HepG2 (cell line): ENCODE data around the gene KLHL33. TPM values are rescaled to one million over a fixed set of nuclear protein-coding genes. Genes with fewer than 3 reads are reported as not detected.

Experiments
- ATAC-seq: fragments of 200-7000 bp; cut with Tn5 transposase; 3 replicates; pipeline ENCODE4 v1.9.1; 2020; ENCODE audit warnings: mild to moderate bottlenecking, moderate library complexity
- BruUV-seq: library from RNA; stranded (reverse); fragments of 400-500 nt; replicated peaks from 2 replicates; lab custom pipeline; 2021; lab: Mats Ljungman, UMichigan
- CTCF ChIA-PET: fragments of 300-600 bp; formaldehyde crosslinking; extraction: SDS; loops from one replicate; lab custom pipeline; 2021; ENCODE audit warnings: low total read pairs, inconsistent platforms, low intra/inter-chr PET ratio; lab: Yijun Ruan, JAX
- POLR2A ChIA-PET: fragments of 350-600 bp; sonication (Branson Sonifier 250); formaldehyde crosslinking; loops from one replicate; lab custom pipeline; 2020; ENCODE audit warnings: antibody characterized with exemption, inconsistent platforms; lab: Yijun Ruan, JAX
- DNase-seq: peaks from one replicate; pipeline ENCODE4 v3.0.0-alpha.2; 2015; ENCODE audit warnings: low spot score
- FAIRE-seq: peaks from 3 replicates; lab custom pipeline; 2011; peaks lifted over from hg19 to GRCh38; lab: Jason Lieb, UNC
- H2AFZ ChIP-seq: one replicate; pipeline ENCODE4 v1.6.1; 2011; ENCODE audit warnings: low read length, inconsistent platforms
- H3K27ac ChIP-seq: fragments of 300-600 bp; 3 replicates; pipeline ENCODE4 v1.8.0; 2011; ENCODE audit warnings: mixed run types, mild to moderate bottlenecking, mixed read lengths, low read length, inconsistent platforms; ENCODE audit not compliant: insufficient read depth; ENCODE audit errors: extremely low read length
- H3K27me3 ChIP-seq, 2 experiments: fragments of 200-600 bp in 1 of 2; 2 replicates in 1 of 2; 3 replicates in 1 of 2; pipeline versions ENCODE4 v1.6.0 to v1.8.0; 2011; ENCODE audit warnings: low read length in 2 of 2, mild to moderate bottlenecking in 2 of 2, moderate library complexity in 2 of 2, inconsistent platforms in 1 of 2; ENCODE audit not compliant: insufficient read depth in 2 of 2, control insufficient read depth in 1 of 2
- H3K36me3 ChIP-seq, 2 experiments: fragments of 200-600 bp in 1 of 2; replicated peaks in 1 of 2; 2 replicates in 1 of 2; 3 replicates in 1 of 2; pipeline versions ENCODE4 v1.5.1 to v1.8.0; 2011; ENCODE audit warnings: low read length in 2 of 2, inconsistent platforms in 1 of 2; ENCODE audit not compliant: insufficient read depth in 2 of 2, control insufficient read depth in 1 of 2
- H3K4me1 ChIP-seq: 2 replicates; pipeline ENCODE4 v1.5.1; 2012; ENCODE audit warnings: low read length, inconsistent platforms; ENCODE audit not compliant: insufficient read depth
- H3K4me2 ChIP-seq: 2 replicates; pipeline ENCODE4 v1.6.0; 2011; ENCODE audit warnings: low read depth, low read length, inconsistent platforms
- H3K4me3 ChIP-seq, 3 experiments: fragments of 200-600 bp in 1 of 3; sonication (generic), shearing (Covaris generic) in 1 of 3; replicated peaks in 1 of 3; 2 replicates each; pipeline ENCODE4 v1.5.1; 2011 to 2016; ENCODE audit warnings: low read length in 3 of 3, inconsistent platforms in 2 of 3, low read depth in 2 of 3, mild to moderate bottlenecking in 2 of 3, control low read depth in 1 of 3, mixed read lengths in 1 of 3; ENCODE audit not compliant: insufficient read depth in 1 of 3
- H3K79me2 ChIP-seq: one replicate; pipeline ENCODE4 v1.6.1; 2011; ENCODE audit warnings: low read length, inconsistent platforms; ENCODE audit not compliant: insufficient read depth
- H3K9ac ChIP-seq: 2 replicates; pipeline ENCODE4 v1.6.0; 2011; ENCODE audit warnings: mild to moderate bottlenecking, low read depth, low read length, inconsistent platforms; ENCODE audit not compliant: insufficient read depth
- H3K9me3 ChIP-seq: 2 replicates; pipeline ENCODE4 v1.5.1; 2012; ENCODE audit warnings: mild to moderate bottlenecking, low read length
- H4K20me1 ChIP-seq: 2 replicates; pipeline ENCODE4 v1.6.0; 2011; ENCODE audit warnings: inconsistent platforms, mild to moderate bottlenecking, low read length, moderate library complexity; ENCODE audit not compliant: insufficient read depth
- BORCS8-MEF2B ChIP-seq: sonication (generic); formaldehyde crosslinking; IDR thresholded peaks from 2 replicates; pipeline ENCODE4 v1.8.0; 2022; ENCODE audit warnings: mild to moderate bottlenecking, missing genetic modification reagents
- FOXP1 ChIP-seq, 2 experiments: fragments of 450-650 bp in 1 of 2; IDR thresholded peaks; 2 replicates each; pipeline ENCODE4 v1.6.1; 2017 to 2018; ENCODE audit warnings: antibody characterized with exemption in 1 of 2
- HNRNPUL1 ChIP-seq: fragments of 200-400 bp; formaldehyde crosslinking; IDR thresholded peaks from 2 replicates; pipeline ENCODE4 v1.6.1; 2017; ENCODE audit warnings: low read depth, mild to moderate bottlenecking, low read length, moderate library complexity
- MAZ ChIP-seq, 2 experiments: sonication (generic) in 1 of 2; formaldehyde crosslinking in 1 of 2; IDR thresholded peaks; 2 replicates each; pipeline versions ENCODE4 v1.5.0 to v1.6.1; 2012 to 2020; ENCODE audit warnings: low read depth in 2 of 2, mild to moderate bottlenecking in 2 of 2, borderline replicate concordance in 1 of 2, improper control_type of control experiment in 1 of 2, low read length in 1 of 2, missing genetic modification reagents in 1 of 2, moderate library complexity in 1 of 2
- NCOA1 ChIP-seq: sonication (generic); formaldehyde crosslinking; IDR thresholded peaks from 2 replicates; pipeline ENCODE4 v1.9.0; 2021; ENCODE audit warnings: missing genetic modification reagents
- PCBP1 ChIP-seq: fragments of 200-400 bp; formaldehyde crosslinking; IDR thresholded peaks from 2 replicates; pipeline ENCODE4 v1.6.1; 2017; ENCODE audit warnings: mild to moderate bottlenecking, low read depth, low read length, borderline replicate concordance
- POLR2AphosphoS2 ChIP-seq: IDR thresholded peaks from 2 replicates; pipeline ENCODE4 v1.6.1; 2011; ENCODE audit warnings: low read depth, low read length, improper control_type of control experiment
- RARG ChIP-seq: sonication (generic); formaldehyde crosslinking; IDR thresholded peaks from 2 replicates; pipeline ENCODE4 v1.4.0; 2020; ENCODE audit warnings: low read depth, mild to moderate bottlenecking, missing genetic modification reagents
- RCOR2 ChIP-seq: IDR thresholded peaks from 2 replicates; pipeline ENCODE4 v1.6.1; 2016; ENCODE audit warnings: missing biosample characterization, missing genetic modification reagents
- REL ChIP-seq: sonication (generic); formaldehyde crosslinking; conservative IDR thresholded peaks from 2 replicates; pipeline ENCODE4 v1.8.0; 2022; ENCODE audit warnings: mild to moderate bottlenecking, missing genetic modification reagents, moderate library complexity
- ZBTB20 ChIP-seq: sonication (generic); formaldehyde crosslinking; IDR thresholded peaks from 2 replicates; pipeline ENCODE4 v1.8.1; 2023; ENCODE audit warnings: missing genetic modification reagents, low read depth, mild to moderate bottlenecking, borderline replicate concordance
- ZBTB8A ChIP-seq: sonication (generic); formaldehyde crosslinking; IDR thresholded peaks from 2 replicates; pipeline ENCODE4 v1.4.0; 2020; ENCODE audit warnings: mild to moderate bottlenecking, low read depth, missing genetic modification reagents, borderline replicate concordance
- ZFP36 ChIP-seq: fragments of 150-350 bp; IDR thresholded peaks from 2 replicates; pipeline ENCODE4 v1.6.1; 2018; ENCODE audit warnings: borderline replicate concordance, low read length, low read depth; ENCODE audit not compliant: partially characterized antibody
- ZNF264 ChIP-seq: sonication (generic); formaldehyde crosslinking; IDR thresholded peaks from 2 replicates; pipeline ENCODE4 v1.4.0; 2020; ENCODE audit warnings: missing genetic modification reagents
- ZNF33B ChIP-seq: sonication (generic); formaldehyde crosslinking; IDR thresholded peaks from 2 replicates; pipeline ENCODE4 v1.5.1; 2020; ENCODE audit warnings: mild to moderate bottlenecking, missing genetic modification reagents
- ZNF720 ChIP-seq: sonication (generic); formaldehyde crosslinking; IDR thresholded peaks from 2 replicates; pipeline ENCODE4 v1.4.0; 2020; ENCODE audit warnings: missing genetic modification reagents
- WGBS: methylation state at CpG from one replicate; pipeline ENCODE4 v1.1.6; 2017; ENCODE audit warnings: low lambda C conversion rate; 5-methylcytosine and 5-hydroxymethylcytosine counted together
- in situ Hi-C: cut with HindIII; loops from 2 replicates; pipeline ENCODE4 v1.10.0; 2017; ENCODE audit warnings: low pct_unique_long_range_greater_than_20kb; ENCODE audit not compliant: extremely low pct_ligation_motif_present
- intact Hi-C: fragments of 100-400 bp; cut with micrococcal nuclease; formaldehyde crosslinking; loops from one replicate; pipeline ENCODE4 v1.10.0; 2022; ENCODE audit not compliant: unreplicated experiment
- polyA plus RNA-seq, 8 experiments: library from polyadenylated mRNA; depleted of rRNA in 3 of 8; stranded (reverse) in 7 of 8; unstranded in 1 of 8; fragments of >200 nt; fragmentation: Illumina TruSeq in 4 of 8; extraction: Trizol in 4 of 8; gene quantifications; 2 replicates each; pipeline versions ENCODE4 v1.2.1 to v1.2.3, GENCODE V29; 2011 to 2016; ENCODE audit warnings: low read depth in 4 of 8, missing spikeins in 1 of 8, mixed read lengths in 1 of 8; ENCODE audit not compliant: insufficient read depth in 1 of 8
- total RNA-seq, 5 experiments: library from RNA; depleted of rRNA; stranded (reverse); fragments of >200 nt; fragmentation: Illumina TruSeq; extraction: Trizol; gene quantifications; 2 replicates each; pipeline ENCODE4 v1.2.3, GENCODE V29; 2016; ENCODE audit warnings: low read depth in 1 of 5
- TF ChIP-seq, protein P1 (sequence below): sonication (generic); formaldehyde crosslinking; IDR thresholded peaks from 2 replicates; pipeline ENCODE4 v1.4.0; 2020; ENCODE audit warnings: missing genetic modification reagents
- TF ChIP-seq, protein P2 (sequence below): IDR thresholded peaks from 2 replicates; pipeline ENCODE4 v1.6.1; 2018; ENCODE audit warnings: missing genetic modification reagents, mild to moderate bottlenecking, missing compliant biosample characterization

Gene KLHL33
- total and polyA plus RNA-seq, 2 of the 13 experiments (the other 11 are each of a cell fraction or from before 2014, with no cell fraction given): not detected

DNA sequence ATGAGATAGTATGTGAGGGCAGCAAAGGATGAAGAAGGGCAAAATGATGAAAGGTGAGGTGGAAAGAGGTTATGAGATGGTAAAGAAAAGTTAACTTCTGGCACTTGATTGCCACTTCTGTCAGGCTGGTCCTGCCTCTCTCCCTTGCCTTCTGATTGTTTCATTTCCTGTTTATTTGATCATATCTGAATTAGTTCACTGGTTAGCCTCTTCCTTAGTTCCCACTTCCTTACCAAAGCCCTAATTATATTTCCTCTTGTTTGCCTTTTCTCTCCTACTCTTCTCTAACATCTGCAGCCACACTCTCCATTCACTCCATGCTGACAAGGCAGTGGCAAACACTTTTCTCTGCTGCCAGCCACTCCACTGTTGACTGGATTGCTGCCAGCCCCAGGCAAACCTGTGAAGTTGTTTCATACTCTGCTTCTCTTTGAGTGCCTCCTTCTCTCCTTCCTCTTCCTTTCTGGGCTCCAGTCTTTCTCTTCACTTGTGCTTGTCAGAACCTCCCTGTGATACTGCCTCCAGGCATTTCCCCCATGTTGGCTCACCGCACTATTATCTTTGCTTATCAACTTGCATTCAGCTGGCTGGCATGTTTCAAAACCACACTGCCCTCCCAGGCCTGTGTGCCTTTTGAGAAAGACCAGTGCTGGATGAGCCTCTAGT lies 41.4 kb upstream of the KLHL33 start:
- H3K36me3 ChIP-seq: peaks cover 19 to 45% of the 10 kb centered on the region in 2 experiments
- BruUV-seq: no TSS peak
- H3K4me3 ChIP-seq: no peak overlapping the region
- in situ Hi-C loops (no loop called here), intact Hi-C loops (no loop called here)
- DNase-seq (no peak), ATAC-seq (no peak), FAIRE-seq (no peak)
- no peak overlapping the region for H3K4me2 ChIP-seq
- CTCF ChIA-PET: no interaction called here
- TF ChIP-seq ZNF264 (CRISPR knock-in tag) (no peak), HNRNPUL1 (no peak), POLR2AphosphoS2 (no peak), REL (CRISPR knock-in tag) (no peak), RCOR2 (CRISPR knock-in tag) (no peak), RARG (CRISPR knock-in tag) (no peak), ZBTB8A (CRISPR knock-in tag) (no peak), ZNF720 (CRISPR knock-in tag) (no peak), FOXP1 (IDR thresholded peaks at IDR 0.05) (no peak), FOXP1 (CRISPR knock-in tag; IDR thresholded peaks at IDR 0.05) (no peak), ZNF33B (CRISPR knock-in tag) (no peak), ZBTB20 (no peak), MAZ (IDR thresholded peaks at IDR 0.05; ENCODE audit: borderline replicate concordance, low read depth, low read length) (no peak), MAZ (CRISPR knock-in tag; IDR thresholded peaks at IDR 0.05; ENCODE audit: low read depth) (no peak), ZFP36 (no peak), NCOA1 (CRISPR knock-in tag) (no peak), BORCS8-MEF2B (no peak), PCBP1 (no peak)
- TF ChIP-seq, protein P1, sequence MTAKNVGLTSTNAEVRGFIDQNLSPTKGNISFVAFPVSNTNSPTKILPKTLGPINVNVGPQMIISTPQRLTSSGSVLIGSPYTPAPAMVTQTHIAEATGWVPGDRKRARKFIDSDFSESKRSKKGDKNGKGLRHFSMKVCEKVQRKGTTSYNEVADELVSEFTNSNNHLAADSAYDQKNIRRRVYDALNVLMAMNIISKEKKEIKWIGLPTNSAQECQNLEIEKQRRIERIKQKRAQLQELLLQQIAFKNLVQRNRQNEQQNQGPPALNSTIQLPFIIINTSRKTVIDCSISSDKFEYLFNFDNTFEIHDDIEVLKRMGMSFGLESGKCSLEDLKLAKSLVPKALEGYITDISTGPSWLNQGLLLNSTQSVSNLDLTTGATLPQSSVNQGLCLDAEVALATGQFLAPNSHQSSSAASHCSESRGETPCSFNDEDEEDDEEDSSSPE (CRISPR knock-in tag): no peak
- TF ChIP-seq, protein P2, sequence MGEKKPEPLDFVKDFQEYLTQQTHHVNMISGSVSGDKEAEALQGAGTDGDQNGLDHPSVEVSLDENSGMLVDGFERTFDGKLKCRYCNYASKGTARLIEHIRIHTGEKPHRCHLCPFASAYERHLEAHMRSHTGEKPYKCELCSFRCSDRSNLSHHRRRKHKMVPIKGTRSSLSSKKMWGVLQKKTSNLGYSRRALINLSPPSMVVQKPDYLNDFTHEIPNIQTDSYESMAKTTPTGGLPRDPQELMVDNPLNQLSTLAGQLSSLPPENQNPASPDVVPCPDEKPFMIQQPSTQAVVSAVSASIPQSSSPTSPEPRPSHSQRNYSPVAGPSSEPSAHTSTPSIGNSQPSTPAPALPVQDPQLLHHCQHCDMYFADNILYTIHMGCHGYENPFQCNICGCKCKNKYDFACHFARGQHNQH (CRISPR knock-in tag): no peak
- no peak overlapping the region for H3K9ac ChIP-seq
- POLR2A ChIA-PET: interaction anchor here (0.8 kb wide), 1 partner anchor 16 kb away, joined by 3 read pairs; the partner anchor contains the start of gene PIP4P1
- H3K27ac ChIP-seq: no peak overlapping the region
- H2AFZ ChIP-seq: no peak overlapping the region
- H3K79me2 ChIP-seq: no peaks in the 10 kb centered on the region
- peaks cover 11% of the 10 kb centered on the region for H3K4me1 ChIP-seq
- WGBS: 97% methylated on average over 1 of the region's 1 CpG
- no peaks in the 10 kb centered on the region for H3K27me3 ChIP-seq
- H4K20me1 ChIP-seq: no peaks in the 10 kb centered on the region
- no peaks in the 10 kb centered on the region for H3K9me3 ChIP-seq
